CD4-positive, alpha-beta T cell treated with Interleukin-15 for 1 hour (primary cell): ENCODE results near the gene FARSA.

Source experiments
- DNase-seq: peaks from one replicate; pipeline ENCODE4 v3.0.0-alpha.2; 2020

Gene FARSA

DNA sequence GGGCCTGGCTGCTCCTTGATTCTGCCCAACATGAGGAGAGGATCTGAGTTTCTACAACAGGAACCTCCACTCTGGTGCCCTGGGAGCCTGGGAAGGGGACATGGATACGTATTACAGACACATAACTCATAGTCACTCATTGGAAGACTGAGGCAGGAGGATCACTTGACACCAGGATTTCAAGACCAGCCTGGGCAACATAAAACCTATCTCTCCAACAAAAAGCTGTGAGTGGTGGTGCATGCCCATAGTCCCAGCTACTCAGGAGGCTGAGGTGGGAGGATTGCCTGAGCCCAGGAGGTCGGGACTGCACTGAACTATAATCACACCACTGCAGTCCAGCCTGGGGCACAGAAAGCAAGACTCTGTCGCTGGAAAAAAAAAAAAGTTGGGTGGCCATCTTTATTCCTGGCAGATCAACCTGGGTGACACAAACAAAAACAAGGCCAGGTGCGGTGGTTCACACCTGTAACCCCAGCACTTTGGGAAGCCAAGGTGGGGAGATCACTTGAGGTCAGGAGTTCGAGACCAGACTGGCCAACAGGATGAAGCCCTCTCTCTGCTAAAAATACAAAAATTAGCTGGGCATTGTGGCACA is 45.4 kb downstream of the FARSA start:
- DNase-seq = no peak

DNA sequence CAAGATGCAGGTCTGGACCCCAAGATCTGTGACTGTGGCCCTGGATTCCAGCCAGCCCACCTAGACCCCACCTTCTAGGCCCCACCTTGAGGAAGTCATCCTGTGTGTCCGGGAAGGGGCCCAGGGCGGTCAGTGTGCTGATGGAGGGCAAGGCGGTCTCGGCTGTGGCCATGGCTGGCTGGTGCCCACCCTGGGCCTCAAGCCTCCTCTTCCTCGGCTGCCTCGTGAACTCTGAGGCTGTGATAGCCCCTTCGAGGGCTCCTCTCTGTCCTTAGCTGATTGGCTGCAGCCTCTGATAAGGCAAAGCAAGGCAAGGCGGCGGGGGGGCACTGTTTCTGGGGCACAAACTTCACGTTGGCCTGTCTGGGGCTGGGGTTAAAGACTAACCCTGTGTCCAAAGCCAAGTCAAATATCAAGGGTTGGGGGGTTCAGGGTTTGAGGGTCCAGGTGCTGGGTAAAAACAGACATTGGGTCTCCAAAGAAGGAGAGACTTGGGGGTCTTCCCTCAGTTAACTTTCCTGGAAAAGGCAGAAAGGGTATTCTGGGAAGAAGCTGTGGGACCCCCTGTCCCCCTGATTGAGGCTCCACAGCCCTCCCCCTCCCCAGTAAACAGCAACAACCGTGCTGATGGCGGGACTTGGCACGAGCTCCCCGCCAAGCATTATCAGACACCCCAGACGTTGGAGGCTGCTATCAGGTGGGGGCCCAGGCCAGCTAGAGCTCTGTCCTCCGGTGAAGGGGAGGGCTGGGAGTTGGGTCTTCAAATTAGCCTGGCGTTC is 46.4 kb downstream of the FARSA start, which contains the start of gene KLF1:
Gene KLF1 (minus strand): TSS at position 233 of the 779 bp plus-strand sequence. CDS start 61 bp downstream, at position 172.
- no peak for DNase-seq

DNA sequence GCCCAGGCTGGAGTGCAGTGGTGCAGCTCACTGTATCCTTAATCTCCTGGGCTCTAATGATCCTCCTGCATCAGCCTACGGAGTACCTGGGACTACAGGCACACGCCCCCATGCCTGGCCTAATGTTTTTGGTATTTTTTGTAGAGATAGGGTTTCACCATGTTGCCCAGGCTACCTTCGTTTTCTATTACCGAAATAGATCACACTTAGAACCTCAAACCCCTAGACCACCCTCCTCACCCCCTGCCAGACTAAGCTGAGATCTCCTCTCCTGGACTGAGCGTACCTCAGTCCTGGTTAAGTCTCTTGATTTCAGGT is 46.9 kb downstream of the FARSA start:
- no peak for DNase-seq

DNA sequence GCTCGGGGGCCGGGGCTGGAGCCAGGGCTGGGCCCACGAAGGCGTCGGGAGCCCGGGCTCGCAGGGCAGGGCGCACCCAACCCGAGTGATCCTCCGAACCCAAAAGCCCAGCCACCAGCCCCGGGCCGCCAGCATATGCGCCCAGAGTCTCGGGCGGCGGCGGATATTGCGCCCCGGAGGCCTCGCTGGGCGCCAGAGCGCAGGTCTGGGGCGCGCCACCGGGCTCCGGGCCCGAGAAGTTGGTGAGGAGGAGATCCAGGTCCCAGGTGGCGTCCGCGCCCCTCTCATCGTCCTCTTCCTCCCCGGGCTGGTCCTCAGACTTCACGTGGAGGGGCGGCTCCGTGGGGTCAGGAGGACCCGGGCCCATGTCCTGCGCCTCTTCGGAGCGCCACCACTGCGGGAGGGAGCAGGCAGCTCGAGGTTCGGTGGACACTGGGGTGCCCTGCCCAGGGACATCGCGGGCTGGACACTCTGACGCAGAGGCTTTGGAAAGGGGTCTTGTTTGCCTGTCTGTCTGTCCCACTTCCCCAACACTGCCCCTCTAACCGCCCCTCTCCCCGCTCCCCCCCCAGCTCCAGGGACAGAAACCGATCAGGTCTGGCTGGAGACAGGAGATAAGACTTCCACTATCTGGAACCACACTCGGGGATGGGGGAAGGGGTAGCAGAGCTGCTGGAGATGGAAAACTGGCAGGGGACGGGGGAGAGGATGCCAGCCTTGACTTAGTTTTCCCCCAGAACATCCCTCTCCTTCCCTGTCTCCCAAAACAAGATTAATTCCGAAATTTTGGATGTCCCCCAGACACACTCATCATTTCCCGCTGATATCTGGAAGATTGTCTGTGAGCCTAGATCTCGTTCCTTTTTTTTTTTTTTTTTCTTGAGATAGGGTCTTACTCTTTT is 47.5 kb downstream of the FARSA start:
- no peak for DNase-seq

DNA sequence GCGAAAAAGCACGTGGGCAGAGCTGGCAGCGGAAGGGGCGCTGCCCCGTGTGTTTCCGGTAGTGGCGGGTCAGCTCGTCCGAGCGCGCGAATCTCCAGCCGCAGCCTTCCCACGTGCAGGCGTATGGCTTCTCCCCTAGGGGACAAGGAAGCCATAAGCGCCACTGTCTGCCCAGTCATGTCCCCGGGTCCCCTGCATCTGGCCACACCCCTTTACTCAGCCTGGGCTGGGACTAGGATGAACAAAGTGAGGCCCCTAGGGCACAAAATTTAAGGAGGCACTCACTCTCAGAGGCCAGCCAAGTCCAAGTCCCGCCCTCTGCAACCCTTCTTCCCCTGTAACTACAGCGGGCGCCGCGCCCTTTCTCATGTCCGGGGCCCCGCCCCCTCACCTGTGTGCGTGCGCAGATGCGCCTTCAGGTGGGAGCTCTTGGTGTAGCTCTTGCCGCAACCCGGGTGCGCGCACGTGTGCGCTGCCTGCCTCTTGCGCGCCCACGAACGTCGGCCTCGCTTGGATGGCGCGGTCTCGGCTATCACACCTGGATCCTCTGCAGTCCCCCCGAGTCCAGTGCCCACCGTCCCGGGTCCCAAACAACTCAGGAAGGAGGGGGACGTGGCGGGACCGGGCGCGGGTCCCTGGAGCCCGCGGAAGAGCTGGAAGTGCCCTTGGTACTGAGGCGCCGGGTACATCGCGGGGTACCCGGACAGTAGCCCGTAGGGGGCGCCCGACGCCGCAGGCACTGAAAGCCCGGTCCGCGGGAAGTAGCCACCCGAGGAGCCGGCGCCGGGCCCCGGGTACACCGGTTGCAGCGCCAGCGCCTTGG is 48.4 kb downstream of the FARSA start:
- DNase-seq = peak; percentile 91

DNA sequence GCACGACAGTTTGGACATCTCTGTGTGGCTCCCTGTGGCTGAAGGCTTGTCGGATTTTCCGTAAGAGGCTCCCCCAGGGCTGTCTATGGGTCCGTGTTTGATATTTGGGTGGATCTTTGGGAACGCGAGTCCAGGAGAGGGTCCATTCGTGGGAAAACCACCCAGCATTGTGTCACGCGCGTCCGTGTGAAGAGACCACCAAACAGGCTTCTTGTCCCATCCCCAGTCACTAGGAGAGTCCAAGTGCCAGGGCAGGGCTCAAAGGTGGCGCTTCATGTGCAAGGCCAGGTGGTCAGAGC is 48.9 kb downstream of the FARSA start:
- DNase-seq = no peak

DNA sequence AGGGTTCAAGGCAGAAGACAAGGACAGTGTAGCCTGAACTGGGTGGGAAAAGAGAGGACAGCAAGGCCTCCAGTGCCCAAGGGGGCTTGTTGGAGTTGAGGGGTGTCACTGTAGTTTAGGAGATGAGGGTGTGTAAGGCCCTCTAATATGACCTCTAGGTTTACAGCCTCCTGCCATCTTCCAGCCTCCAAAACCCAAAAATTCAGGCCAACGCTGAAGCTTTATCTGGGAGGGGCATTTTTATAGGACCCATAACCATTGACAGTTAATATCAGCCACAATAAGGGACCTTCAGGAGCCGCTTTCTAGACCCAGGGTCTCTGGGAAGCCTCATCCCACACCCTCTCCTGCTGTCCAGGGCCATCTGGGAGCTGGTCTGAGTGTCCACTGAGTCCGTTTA is 49.3 kb downstream of the FARSA start:
- DNase-seq = no peak

DNA sequence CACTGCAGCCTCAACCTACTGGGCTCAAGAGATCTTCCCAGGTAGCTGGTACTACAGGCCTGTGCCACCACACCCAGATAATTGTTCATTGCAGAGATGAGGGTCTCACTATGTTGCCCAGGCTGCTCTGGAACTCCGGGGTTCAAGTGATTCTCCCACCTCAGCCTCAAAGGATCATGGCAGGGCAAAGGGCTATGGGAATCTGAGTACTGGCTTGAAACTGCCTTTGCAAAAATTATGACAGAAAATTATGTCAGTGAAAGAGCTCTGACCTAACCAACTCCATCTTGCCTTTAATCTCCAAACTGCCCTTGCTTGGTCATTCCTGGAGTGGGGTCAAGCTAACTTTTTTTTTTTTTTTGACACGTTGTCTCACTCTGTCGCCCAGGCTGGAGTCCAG is 50.9 kb downstream of the FARSA start:
- no peak for DNase-seq

DNA sequence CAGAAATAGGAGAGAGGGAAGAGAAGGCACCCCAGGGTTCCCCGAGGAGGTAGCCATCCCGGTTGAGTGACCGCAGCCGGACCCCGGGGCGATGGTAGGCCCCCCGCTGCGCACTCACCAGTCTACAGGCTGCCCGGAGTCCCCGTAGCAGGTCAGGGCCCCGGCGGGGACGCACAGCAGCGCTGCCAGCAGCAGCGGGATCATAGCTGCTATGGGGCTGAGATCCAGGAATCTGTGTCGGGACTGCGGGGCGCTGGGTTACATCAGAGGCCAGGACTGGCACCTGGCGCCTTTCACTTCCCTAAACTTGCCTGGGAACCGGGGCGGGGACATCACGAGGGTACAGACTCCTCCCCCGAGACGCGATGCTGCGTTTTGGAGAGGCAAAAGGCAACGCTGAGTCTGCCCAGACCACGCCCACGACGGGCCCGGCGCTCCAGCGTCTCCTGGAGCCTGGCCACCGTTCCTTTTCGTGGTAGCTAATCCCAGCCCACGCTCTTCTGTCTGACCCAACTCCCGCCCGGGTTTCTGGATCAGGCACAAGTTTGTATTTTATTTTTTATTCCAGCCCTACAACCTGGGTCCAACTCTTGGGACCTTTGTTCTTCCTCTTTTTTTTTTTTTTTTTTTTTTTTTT is 52.2 kb downstream of the FARSA start, which contains the start of gene DNASE2:
Gene DNASE2 (minus strand): TSS at position 278 of the 637 bp plus-strand sequence. CDS start 74 bp downstream, at position 204.
- peak; percentile 94 for DNase-seq

DNA sequence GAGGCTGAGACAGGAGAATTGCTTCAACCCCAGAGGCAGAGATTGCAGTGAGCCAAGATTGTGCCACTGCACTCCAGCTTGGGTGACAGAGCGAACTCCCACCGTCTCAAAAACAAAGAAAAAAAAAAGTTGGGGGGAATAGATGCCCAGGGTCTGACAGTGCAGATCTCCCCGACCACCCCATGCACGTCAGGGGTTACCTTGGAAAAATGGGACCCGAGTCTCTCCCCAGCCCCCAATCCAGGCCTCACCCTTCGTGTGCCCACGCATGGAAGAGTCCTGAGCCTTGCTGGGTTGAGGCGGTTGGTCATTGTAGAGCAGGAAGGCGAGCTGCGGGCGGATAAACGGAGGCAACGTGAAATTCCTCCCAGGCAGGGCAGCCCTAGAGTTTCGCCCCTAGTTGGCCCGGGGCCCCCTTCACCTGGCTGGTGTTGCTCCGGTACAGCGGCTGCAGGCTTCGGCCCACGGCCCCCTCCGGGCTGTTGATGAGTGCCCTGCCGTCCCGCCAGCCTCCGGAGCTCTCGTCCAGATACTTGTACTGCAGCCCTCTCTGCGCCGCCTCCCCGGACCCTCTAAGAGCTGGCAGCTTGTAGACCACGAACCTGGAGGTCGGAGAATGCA is 52.9 kb downstream of the FARSA start:
- DNase-seq = no peak

DNA sequence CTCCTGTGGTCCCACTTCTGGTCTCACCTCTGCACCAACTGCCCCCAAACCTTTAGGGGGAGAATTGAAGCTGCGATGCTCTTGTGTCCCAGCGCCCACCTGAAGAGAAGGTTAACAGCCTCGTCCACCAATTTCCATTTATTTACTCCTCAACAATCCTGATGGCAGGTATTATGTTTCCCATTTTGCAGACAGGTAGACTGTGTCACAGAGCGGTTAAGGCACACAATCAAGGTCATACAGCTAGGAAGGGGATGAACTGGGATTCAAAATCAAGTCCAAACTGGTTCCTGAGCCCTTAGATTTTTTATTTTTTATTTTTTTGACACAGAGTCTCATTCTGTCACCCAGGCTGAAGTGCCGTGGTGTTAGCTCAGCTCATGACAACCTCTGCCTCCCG is 58.4 kb downstream of the FARSA start:
- no peak for DNase-seq

DNA sequence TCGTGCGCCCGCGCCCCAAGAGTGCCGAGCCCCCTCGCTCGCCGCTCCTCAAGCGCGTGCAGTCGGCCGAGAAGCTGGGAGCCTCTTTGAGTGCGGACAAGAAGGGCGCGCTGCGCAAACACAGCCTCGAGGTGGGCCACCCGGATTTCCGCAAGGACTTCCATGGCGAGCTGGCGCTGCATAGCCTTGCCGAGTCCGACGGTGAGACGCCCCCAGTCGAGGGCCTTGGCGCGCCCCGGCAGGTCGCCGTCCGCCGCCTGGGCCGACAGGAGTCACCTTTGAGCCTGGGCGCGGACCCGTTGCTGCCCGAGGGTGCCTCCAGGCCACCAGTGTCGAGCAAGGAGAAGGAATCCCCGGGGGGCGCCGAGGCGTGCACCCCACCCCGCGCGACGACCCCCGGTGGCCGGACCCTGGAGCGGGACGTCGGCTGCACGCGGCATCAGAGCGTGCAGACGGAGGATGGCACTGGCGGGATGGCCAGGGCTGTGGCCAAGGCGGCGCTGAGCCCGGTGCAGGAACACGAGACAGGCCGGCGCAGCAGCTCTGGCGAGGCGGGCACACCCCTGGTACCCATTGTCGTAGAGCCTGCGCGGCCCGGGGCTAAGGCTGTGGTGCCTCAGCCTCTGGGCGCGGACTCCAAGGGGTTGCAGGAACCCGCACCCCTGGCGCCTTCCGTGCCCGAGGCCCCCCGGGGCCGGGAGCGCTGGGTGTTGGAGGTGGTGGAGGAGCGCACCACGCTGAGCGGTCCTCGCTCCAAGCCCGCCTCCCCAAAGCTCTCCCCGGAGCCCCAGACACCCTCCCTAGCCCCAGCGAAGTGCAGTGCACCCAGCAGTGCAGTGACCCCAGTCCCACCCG is 59.4 kb downstream of the FARSA start:
- DNase-seq = no peak

DNA sequence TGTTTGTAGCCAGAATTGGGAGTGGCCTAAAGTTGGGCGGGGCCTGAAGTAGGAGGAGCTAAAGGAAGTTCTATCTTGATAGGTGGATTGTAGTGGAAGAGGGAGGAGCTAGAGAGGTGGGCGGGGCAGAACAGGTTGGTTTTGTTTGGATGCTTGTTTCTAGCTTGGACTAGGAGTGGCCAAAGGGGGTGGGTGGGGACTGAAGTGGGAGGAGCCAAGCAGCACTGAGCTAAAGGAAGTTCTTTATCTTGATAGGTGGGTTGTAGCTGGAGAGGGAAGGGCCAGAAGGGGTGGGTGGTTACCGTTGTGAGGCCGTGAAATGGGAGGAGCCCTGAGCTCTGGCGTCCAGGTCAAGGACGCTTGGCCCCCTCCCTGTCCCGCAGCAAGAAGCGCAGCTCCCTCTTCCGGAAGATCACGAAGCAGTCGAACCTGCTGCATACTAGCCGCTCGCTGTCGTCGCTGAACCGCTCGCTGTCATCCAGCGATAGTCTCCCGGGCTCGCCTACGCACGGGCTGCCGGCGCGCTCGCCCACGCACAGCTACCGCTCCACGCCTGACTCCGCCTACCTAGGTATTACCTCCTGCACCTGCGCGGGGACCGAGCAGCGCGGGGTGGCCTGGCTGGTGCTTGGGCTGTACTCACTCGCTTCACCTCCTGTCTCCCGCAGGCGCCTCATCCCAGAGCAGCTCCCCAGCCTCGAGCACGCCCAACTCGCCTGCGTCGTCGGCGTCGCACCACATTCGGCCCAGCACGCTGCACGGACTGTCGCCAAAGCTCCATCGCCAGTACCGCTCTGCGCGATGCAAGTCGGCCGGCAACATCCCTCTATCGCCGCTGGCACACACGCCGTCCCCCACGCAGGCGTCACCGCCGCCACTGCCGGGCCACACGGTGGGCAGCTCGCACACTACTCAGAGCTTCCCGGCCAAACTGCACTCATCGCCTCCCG is 60.3 kb downstream of the FARSA start:
- DNase-seq = peak; percentile 82
